IMR-90 (cell line): Measurements from ENCODE around the gene SLC27A6. TPM values are rescaled to one million over a fixed set of nuclear protein-coding genes. Genes with fewer than 3 reads are reported as not detected.

Experiments used
- ATAC-seq: fragments of 200-7000 bp; cut with Tn5 transposase; 2 replicates; pipeline ENCODE4 v1.9.1; 2020; ENCODE audit warnings: low read depth, mild to moderate bottlenecking, moderate library complexity
- BruUV-seq: library from RNA; stranded (reverse); fragments of 400-500 nt; replicated peaks from 2 replicates; lab custom pipeline; 2021; lab: Mats Ljungman, UMichigan
- CTCF ChIA-PET: fragments of 300-600 bp; formaldehyde crosslinking; extraction: SDS; loops from one replicate; lab custom pipeline; 2021; ENCODE audit warnings: antibody characterized with exemption; lab: Yijun Ruan, JAX
- POLR2A ChIA-PET: fragments of 300-600 bp; sonication (Branson Sonifier 250); formaldehyde crosslinking; loops from one replicate; lab custom pipeline; 2022; ENCODE audit warnings: antibody characterized with exemption; ENCODE audit not compliant: unreplicated experiment; lab: Charles Lee
- DNase-seq: peaks from one replicate; pipeline ENCODE4 v3.0.0; 2013
- H2AFZ ChIP-seq: replicated peaks from 2 replicates; pipeline ENCODE3; 2013; ENCODE audit warnings: low read length, mild to moderate bottlenecking; ENCODE audit not compliant: poor library complexity
- H2AK5ac ChIP-seq: 2 replicates; pipeline ENCODE4 v1.6.1; 2013; ENCODE audit warnings: low read depth, low read length, inconsistent platforms
- H2AK9ac ChIP-seq: replicated peaks from 2 replicates; pipeline ENCODE3; 2013; ENCODE audit warnings: mild to moderate bottlenecking, low read depth, low read length, moderate library complexity; ENCODE audit not compliant: poor library complexity
- H2BK120ac ChIP-seq: 2 replicates; pipeline ENCODE4 v1.6.1; 2013; ENCODE audit warnings: low read depth, low read length, inconsistent platforms
- H2BK15ac ChIP-seq: 3 replicates; pipeline ENCODE4 v1.6.1; 2013; ENCODE audit warnings: low read depth, low read length, inconsistent platforms
- H2BK20ac ChIP-seq: 2 replicates; pipeline ENCODE4 v1.6.1; 2013; ENCODE audit warnings: low read depth, mild to moderate bottlenecking, inconsistent platforms, low read length, moderate library complexity
- H2BK5ac ChIP-seq: 2 replicates; pipeline ENCODE4 v1.6.1; 2013; ENCODE audit warnings: mild to moderate bottlenecking, low read depth, low read length, inconsistent platforms; ENCODE audit not compliant: poor library complexity, severe bottlenecking
- H3K14ac ChIP-seq: replicated peaks from 2 replicates; pipeline ENCODE4 v1.6.1; 2013; ENCODE audit warnings: low read depth, low read length, inconsistent platforms
- H3K18ac ChIP-seq: 2 replicates; pipeline ENCODE4 v1.6.1; 2013; ENCODE audit warnings: low read depth, low read length, control low read depth
- H3K23ac ChIP-seq: 2 replicates; pipeline ENCODE4 v1.6.1; 2013; ENCODE audit warnings: low read depth, low read length, inconsistent platforms
- H3K27ac ChIP-seq: 2 replicates; pipeline ENCODE4 v1.5.1; 2013; ENCODE audit warnings: mild to moderate bottlenecking, control low read depth, low read length; ENCODE audit not compliant: insufficient read depth
- H3K27me3 ChIP-seq: 2 replicates; pipeline ENCODE4 v1.6.1; 2013; ENCODE audit warnings: low read length; ENCODE audit not compliant: control insufficient read depth, insufficient read depth
- H3K36me3 ChIP-seq: 2 replicates; pipeline ENCODE4 v1.6.1; 2013; ENCODE audit warnings: low read length, mixed read lengths; ENCODE audit not compliant: control insufficient read depth, insufficient read depth
- H3K4ac ChIP-seq: 2 replicates; pipeline ENCODE4 v1.6.1; 2013; ENCODE audit warnings: low read depth, low read length, inconsistent platforms
- H3K4me1 ChIP-seq: 2 replicates; pipeline ENCODE4 v1.6.1; 2013; ENCODE audit warnings: low read length, mixed read lengths; ENCODE audit not compliant: control insufficient read depth, insufficient read depth
- H3K4me2 ChIP-seq: 2 replicates; pipeline ENCODE4 v1.6.1; 2013; ENCODE audit warnings: low read depth, mild to moderate bottlenecking, control low read depth, low read length, moderate library complexity
- H3K4me3 ChIP-seq: 2 replicates; pipeline ENCODE4 v1.5.1; 2013; ENCODE audit warnings: low read depth, mild to moderate bottlenecking, control low read depth, low read length, moderate library complexity; ENCODE audit not compliant: insufficient read depth
- H3K56ac ChIP-seq: 2 replicates; pipeline ENCODE4 v1.6.1; 2013; ENCODE audit warnings: low read length, inconsistent platforms; ENCODE audit not compliant: insufficient read depth; ENCODE audit errors: extremely low read depth
- H3K79me1 ChIP-seq, 2 experiments: 2 replicates each; pipeline ENCODE4 v1.6.1; 2013; ENCODE audit warnings: low read length in 2 of 2, inconsistent platforms in 1 of 2, low read depth in 1 of 2
- H3K9ac ChIP-seq: 2 replicates; pipeline ENCODE4 v1.6.1; 2013; ENCODE audit warnings: low read depth, low read length, control low read depth
- H3K9me1 ChIP-seq: 2 replicates; pipeline ENCODE4 v1.6.1; 2013; ENCODE audit warnings: low read length, inconsistent platforms; ENCODE audit not compliant: insufficient read depth
- H3K9me3 ChIP-seq: 2 replicates; pipeline ENCODE4 v1.6.1; 2013; ENCODE audit warnings: low read length; ENCODE audit not compliant: control insufficient read depth, insufficient read depth
- H4K20me1 ChIP-seq: 2 replicates; pipeline ENCODE4 v1.6.1; 2013; ENCODE audit warnings: low read length, inconsistent platforms; ENCODE audit not compliant: insufficient read depth
- H4K5ac ChIP-seq: 2 replicates; pipeline ENCODE4 v1.6.1; 2013; ENCODE audit warnings: mild to moderate bottlenecking, low read depth, low read length, control low read depth
- H4K8ac ChIP-seq, 2 experiments: 2 replicates each; pipeline ENCODE4 v1.6.1; 2013; ENCODE audit warnings: low read depth in 2 of 2, low read length in 2 of 2, control low read depth in 1 of 2, inconsistent platforms in 1 of 2
- H4K91ac ChIP-seq: 2 replicates; pipeline ENCODE4 v1.6.1; 2013; ENCODE audit warnings: low read depth, low read length, inconsistent platforms; ENCODE audit not compliant: insufficient read depth
- BHLHE40 ChIP-seq: fragments of 150-350 bp; IDR thresholded peaks from 2 replicates; pipeline ENCODE4 v1.6.1; 2016; ENCODE audit warnings: mild to moderate bottlenecking, low read depth, low read length
- CEBPB ChIP-seq: IDR thresholded peaks from 2 replicates; pipeline ENCODE4 v1.6.1; 2012; ENCODE audit warnings: low read depth, low read length, improper control_type of control experiment
- CHD1 ChIP-seq: IDR thresholded peaks from 2 replicates; pipeline ENCODE4 v1.6.1; 2012; ENCODE audit warnings: low read depth, low read length, improper control_type of control experiment
- FOS ChIP-seq: fragments of 150-350 bp; IDR thresholded peaks from 2 replicates; pipeline ENCODE4 v1.6.1; 2016; ENCODE audit warnings: low read depth, low read length
- MAFK ChIP-seq: IDR thresholded peaks from 2 replicates; pipeline ENCODE4 v1.6.1; 2012; ENCODE audit warnings: low read depth, low read length, improper control_type of control experiment
- MAZ ChIP-seq: IDR thresholded peaks from 2 replicates; pipeline ENCODE4 v1.6.1; 2012; ENCODE audit warnings: low read depth, mild to moderate bottlenecking, low read length, improper control_type of control experiment, moderate library complexity, borderline replicate concordance
- MXI1 ChIP-seq: IDR thresholded peaks from 2 replicates; pipeline ENCODE4 v1.6.1; 2012; ENCODE audit warnings: low read depth, mild to moderate bottlenecking, low read length, moderate library complexity, borderline replicate concordance
- NFE2L2 ChIP-seq: fragments of 150-350 bp; IDR thresholded peaks from 2 replicates; pipeline ENCODE4 v1.6.1; 2016; ENCODE audit warnings: low read depth, mild to moderate bottlenecking, low read length
- POLR2A ChIP-seq: IDR thresholded peaks from 2 replicates; pipeline ENCODE4 v1.6.1; 2012; ENCODE audit warnings: mild to moderate bottlenecking, low read depth, low read length
- RAD21 ChIP-seq: IDR thresholded peaks from 2 replicates; pipeline ENCODE4 v1.6.1; 2012; ENCODE audit warnings: low read length, improper control_type of control experiment
- RCOR1 ChIP-seq: IDR thresholded peaks from 2 replicates; pipeline ENCODE4 v1.6.1; 2012; ENCODE audit warnings: mild to moderate bottlenecking, low read length, improper control_type of control experiment; ENCODE audit not compliant: insufficient replicate concordance
- RFX5 ChIP-seq: IDR thresholded peaks from 2 replicates; pipeline ENCODE4 v1.8.0; 2012; ENCODE audit warnings: low read depth, mild to moderate bottlenecking, low read length, moderate library complexity
- SMC3 ChIP-seq: fragments of 150-350 bp; IDR thresholded peaks from 2 replicates; pipeline ENCODE4 v1.6.1; 2016; ENCODE audit warnings: low read depth, mild to moderate bottlenecking, antibody characterized with exemption, low read length, moderate library complexity
- WGBS, 2 experiments: methylation state at CpG; one replicate each; pipeline versions ENCODE4 v1.1.5 to v1.1.7; 2013; ENCODE audit warnings: missing lambda C conversion rate in 2 of 2; ENCODE audit not compliant: insufficient read length in 1 of 2; ENCODE audit errors: extremely low coverage in 2 of 2; 5-methylcytosine and 5-hydroxymethylcytosine counted together
- dilution Hi-C: fragments of 300-500 bp; cut with HindIII; formaldehyde crosslinking; loops from one replicate; pipeline ENCODE4 v1.14.3; 2018; ENCODE audit warnings: low sequenced_read_pairs; ENCODE audit not compliant: unreplicated experiment
- in situ Hi-C: fragments of 300-500 bp; cut with MboI; formaldehyde crosslinking; loops from 3 replicates; pipeline ENCODE4 v1.14.3; 2019; ENCODE audit warnings: low sequenced_read_pairs, inconsistent platforms, mixed read lengths
- intact Hi-C: fragments of 100-400 bp; cut with micrococcal nuclease; formaldehyde crosslinking; loops from 2 replicates; pipeline ENCODE4 v1.10.0; 2022
- polyA plus RNA-seq, 3 experiments: library from polyadenylated mRNA; depleted of rRNA; stranded (reverse); fragments of >200 nt; gene quantifications; 2 replicates each; pipeline ENCODE4 v1.2.3, GENCODE V29; 2012; ENCODE audit warnings: low replicate concordance in 1 of 3
- total RNA-seq: library from RNA; depleted of rRNA; stranded (reverse); fragments of >200 nt; gene quantifications from 2 replicates; pipeline ENCODE4 v1.2.3, GENCODE V29; 2012
- TF ChIP-seq, protein P1 (sequence below): fragments of 150-350 bp; IDR thresholded peaks from 2 replicates; pipeline ENCODE4 v1.6.1; 2017; ENCODE audit warnings: mild to moderate bottlenecking, antibody characterized with exemption, low read length, low read depth
- TF ChIP-seq, protein P2 (sequence below): conservative IDR thresholded peaks from 2 replicates; pipeline ENCODE4 v1.5.1; 2012; ENCODE audit warnings: mild to moderate bottlenecking, low read depth, low read length, improper control_type of control experiment
- TF ChIP-seq, protein P3 (sequence below): fragments of 150-350 bp; IDR thresholded peaks from 2 replicates; pipeline ENCODE4 v1.6.1; 2016; ENCODE audit warnings: low read depth, mild to moderate bottlenecking, low read length, moderate library complexity, borderline replicate concordance

SLC27A6 gene
- total and polyA plus RNA-seq, 2 of the 4 experiments (the other 2 are of a cell fraction): under 0.01 to 0.02 TPM

DNA sequence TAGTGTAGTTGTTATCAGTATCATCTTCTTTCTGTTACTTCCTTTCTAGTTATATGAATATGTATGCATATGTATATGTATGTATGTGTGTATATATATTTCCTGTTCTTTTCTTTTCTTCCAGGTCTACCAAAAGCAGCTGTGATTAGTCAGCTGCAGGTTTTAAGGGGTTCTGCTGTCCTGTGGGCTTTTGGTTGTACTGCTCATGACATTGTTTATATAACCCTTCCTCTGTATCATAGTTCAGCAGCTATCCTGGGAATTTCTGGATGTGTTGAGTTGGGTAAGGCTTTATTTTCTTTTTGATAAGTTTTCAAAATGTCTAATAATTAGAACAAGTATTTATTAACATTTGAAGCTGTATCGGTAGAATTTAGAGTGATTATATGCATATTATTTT, 23.2 kb downstream of the SLC27A6 start:
- Histone ChIP-seq H3K14ac (no peak overlapping the region), H3K4me3 (no peak overlapping the region), H2BK120ac (no peak overlapping the region), H3K9ac (no peak overlapping the region), H3K4me2 (no peak overlapping the region), H3K4ac (no peak overlapping the region), H3K4me1 (no peaks in the 10 kb centered on the region), H3K23ac (no peak overlapping the region), H3K36me3 (no peaks in the 10 kb centered on the region), H4K20me1 (no peaks in the 10 kb centered on the region), H2BK15ac (no peak overlapping the region), H3K18ac (no peak overlapping the region), H3K9me3 (no peaks in the 10 kb centered on the region), H2BK20ac (no peak overlapping the region), H2BK5ac (no peak overlapping the region), H2AK9ac (no peak overlapping the region), H2AK5ac (no peak overlapping the region), H2AFZ (no peak overlapping the region), H4K8ac (no peak overlapping the region), H3K27me3 (no peaks in the 10 kb centered on the region), H4K91ac (no peak overlapping the region), H3K56ac (no peak overlapping the region), H3K79me1 (no peaks in the 10 kb centered on the region), H3K27ac (no peak overlapping the region), H4K5ac (no peak overlapping the region), H3K9me1 (no peaks in the 10 kb centered on the region)
- DNase-seq: no peak
- ChIA-PET POLR2A (no interaction called here), CTCF (no interaction called here)
- intact Hi-C loops (no loop called here), in situ Hi-C loops (no loop called here), dilution Hi-C loops (no loop called here)
- BruUV-seq: no TSS peak
- TF ChIP-seq RAD21 (no peak), MAZ (no peak), POLR2A (no peak), RCOR1 (no peak), MAFK (no peak), RFX5 (no peak), SMC3 (no peak), NFE2L2 (no peak), BHLHE40 (no peak), FOS (no peak), CHD1 (no peak), MXI1 (no peak), CEBPB (no peak)
- TF ChIP-seq, protein P1, sequence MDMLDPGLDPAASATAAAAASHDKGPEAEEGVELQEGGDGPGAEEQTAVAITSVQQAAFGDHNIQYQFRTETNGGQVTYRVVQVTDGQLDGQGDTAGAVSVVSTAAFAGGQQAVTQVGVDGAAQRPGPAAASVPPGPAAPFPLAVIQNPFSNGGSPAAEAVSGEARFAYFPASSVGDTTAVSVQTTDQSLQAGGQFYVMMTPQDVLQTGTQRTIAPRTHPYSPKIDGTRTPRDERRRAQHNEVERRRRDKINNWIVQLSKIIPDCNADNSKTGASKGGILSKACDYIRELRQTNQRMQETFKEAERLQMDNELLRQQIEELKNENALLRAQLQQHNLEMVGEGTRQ: no peak
- TF ChIP-seq, protein P2, sequence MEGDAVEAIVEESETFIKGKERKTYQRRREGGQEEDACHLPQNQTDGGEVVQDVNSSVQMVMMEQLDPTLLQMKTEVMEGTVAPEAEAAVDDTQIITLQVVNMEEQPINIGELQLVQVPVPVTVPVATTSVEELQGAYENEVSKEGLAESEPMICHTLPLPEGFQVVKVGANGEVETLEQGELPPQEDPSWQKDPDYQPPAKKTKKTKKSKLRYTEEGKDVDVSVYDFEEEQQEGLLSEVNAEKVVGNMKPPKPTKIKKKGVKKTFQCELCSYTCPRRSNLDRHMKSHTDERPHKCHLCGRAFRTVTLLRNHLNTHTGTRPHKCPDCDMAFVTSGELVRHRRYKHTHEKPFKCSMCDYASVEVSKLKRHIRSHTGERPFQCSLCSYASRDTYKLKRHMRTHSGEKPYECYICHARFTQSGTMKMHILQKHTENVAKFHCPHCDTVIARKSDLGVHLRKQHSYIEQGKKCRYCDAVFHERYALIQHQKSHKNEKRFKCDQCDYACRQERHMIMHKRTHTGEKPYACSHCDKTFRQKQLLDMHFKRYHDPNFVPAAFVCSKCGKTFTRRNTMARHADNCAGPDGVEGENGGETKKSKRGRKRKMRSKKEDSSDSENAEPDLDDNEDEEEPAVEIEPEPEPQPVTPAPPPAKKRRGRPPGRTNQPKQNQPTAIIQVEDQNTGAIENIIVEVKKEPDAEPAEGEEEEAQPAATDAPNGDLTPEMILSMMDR: no peak
- TF ChIP-seq, protein P3, sequence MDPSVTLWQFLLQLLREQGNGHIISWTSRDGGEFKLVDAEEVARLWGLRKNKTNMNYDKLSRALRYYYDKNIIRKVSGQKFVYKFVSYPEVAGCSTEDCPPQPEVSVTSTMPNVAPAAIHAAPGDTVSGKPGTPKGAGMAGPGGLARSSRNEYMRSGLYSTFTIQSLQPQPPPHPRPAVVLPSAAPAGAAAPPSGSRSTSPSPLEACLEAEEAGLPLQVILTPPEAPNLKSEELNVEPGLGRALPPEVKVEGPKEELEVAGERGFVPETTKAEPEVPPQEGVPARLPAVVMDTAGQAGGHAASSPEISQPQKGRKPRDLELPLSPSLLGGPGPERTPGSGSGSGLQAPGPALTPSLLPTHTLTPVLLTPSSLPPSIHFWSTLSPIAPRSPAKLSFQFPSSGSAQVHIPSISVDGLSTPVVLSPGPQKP: no peak
- WGBS, 2 experiments: no CpG with 5 or more reads among the region's 1 CpG
- ATAC-seq: peak; percentile 71
